Stimulated activated CD4-positive, alpha-beta T cell treated with anti-CD3 and anti-CD28 coated beads, Interleukin-2, amount 100 ng/mL, for 48 hours (primary cell): ENCODE measurements around the gene TSC22D2.
"Not testable (repeated sequence)": the region's sequence is repeated elsewhere in the genome, so short reads cannot be mapped to it uniquely, and the experiment has no call there.

Source experiments
- DNase-seq, 2 donors: peaks; one replicate each; pipeline ENCODE4 v3.0.0-alpha.2; 2020

TSC22D2 gene

DNA sequence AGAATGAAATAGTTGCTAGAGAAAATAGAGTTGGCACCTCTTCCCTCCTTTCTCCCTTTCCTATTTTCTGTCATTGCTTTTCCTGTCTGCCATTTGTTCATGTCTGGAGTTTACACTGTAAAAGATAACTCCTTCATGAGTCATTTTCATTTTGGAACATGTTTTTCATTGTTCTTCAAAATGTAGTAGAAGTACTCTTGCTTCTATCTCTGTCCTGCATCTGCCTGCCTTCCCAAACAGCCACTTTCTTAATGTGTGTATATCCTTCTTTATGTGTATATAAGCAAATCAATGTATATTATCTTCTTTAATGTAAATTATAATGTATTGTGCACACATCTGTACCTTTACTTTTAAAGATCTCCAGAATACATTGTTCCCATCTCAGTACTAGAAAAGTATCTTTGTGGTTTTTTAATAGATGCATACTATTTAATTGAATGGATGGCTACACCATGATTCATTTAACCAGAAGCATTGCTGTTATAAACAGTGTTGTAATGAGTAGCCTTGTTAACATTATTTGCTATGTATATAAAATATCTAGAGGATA is 41.1 kb downstream of the TSC22D2 start:
- no peak for DNase-seq

DNA sequence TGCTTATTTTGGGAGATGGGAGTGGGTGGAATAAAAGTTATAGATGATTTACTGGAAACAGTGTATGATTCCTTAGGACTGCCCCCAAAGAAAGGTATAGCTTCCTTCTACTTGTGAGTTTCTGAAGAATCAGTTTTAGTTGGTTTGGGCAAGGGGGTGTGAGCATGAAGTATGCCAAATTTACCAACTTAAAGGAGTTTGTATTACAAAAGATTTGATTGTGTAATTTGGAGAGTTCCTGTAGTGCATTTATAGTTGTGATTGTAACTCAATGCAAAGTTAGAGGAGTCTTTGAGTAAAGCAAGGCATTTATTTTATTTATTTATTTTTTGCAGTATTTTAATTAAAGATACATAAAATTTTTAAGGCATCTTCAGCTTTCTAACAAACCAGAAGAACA is 42.8 kb downstream of the TSC22D2 start:
- no peak for DNase-seq

DNA sequence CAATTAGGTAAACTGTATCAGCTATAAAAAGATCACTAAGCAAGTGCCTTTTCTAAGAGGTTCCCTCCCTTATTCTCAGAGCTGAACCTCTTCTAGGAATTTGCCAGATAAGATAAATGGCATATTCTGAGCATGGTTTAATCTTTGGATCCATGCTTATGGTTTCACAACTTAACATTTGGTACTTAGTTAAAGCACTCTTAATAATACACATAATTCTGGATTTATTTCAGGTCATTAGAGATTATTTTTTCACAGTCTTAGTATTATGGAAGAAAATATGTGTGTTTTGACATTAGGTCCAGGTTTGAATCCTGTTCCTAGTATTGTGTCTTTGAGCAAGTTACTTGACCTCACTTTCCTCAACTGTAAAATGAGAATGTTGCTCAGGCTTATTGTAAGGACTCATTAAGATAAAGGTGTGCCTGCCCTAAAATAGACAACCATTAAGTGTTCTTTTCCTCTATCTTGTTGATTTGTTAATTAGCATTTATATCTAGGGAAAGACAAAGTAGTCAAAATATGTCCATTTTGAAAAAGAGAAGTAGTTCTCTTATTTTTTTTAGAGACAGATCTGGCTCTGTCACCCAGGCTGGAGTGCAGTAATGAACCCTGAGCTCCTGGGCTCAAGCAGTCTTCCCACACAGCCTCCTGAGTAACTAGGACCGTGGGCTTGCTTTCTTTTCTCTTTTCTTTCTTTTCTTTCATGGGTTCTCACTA is 43.4 kb downstream of the TSC22D2 start:
- no peak for DNase-seq

DNA sequence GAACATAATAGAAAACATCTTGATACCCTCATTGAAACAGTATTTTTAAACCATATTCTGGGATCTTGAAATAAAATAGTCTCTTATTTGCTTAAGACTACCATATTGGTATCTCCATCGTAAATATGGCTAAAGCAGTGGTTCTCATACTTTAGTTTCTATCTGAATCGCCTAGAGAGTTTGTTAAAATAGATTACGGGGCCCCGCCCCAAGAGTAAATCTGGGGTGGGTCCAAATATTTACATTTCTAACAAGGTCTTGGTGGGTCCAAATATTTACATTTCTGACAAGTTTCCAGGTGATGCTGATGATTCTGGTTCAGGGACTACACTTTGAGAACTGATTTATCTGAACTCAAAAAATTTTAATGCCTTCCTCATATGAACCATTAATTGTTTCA is 45.3 kb downstream of the TSC22D2 start:
- DNase-seq = no peak

DNA sequence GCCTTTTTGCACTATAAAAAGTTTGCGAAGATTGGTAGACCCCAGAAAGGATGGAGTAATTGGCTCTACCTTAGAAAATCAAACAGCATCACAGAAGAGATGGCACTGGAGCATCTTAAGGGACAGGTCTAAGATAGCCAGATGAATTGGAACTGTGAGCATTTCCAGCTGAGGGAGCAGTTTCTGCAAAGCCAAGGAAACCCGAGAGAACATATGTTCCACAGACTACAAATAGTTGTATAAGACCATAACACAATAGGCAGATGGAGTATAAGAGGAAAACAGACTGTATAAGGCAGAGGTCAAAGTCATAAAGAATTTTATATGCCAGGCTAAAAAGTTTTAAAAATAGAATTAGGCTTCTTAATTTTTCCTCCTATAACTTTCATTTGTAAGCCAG is 46.0 kb downstream of the TSC22D2 start:
- DNase-seq = no peak

DNA sequence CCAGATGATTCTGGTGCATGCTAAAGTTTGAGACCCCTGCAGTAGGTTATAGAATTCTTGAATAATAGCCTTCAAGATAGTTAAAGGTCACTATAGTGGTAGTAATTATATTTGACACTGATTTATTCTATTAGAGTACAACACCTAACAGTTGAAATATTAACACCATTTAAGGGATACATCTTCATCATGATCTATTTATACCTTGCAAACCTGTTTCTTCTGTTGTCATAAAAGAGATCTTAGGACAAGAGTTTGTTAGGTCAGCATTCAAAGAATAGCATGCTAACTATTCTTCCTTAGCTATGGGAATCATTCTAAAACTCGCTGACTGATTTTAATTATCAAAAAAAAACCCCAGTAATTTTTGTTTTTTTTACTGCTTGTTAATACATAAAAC is 46.5 kb downstream of the TSC22D2 start:
- DNase-seq = no peak

DNA sequence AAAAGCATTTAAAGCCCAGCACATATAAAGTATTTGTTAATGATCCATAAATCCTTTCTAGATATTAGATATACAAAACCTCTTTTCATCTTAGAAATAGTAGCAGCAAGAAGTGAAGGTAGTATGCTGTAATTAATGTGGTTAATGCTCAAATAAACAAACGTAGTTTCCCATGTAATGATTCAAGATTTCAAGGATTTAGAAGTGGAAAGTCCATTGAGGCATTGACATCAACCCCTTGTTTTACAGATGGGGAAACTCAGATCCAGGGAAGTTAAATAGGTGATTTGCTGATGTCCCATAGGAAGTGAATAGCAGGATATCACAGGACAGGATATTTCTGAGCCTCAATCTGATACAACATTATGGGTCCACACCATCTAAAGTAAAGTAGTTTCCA is 47.2 kb downstream of the TSC22D2 start:
- DNase-seq = no peak

DNA sequence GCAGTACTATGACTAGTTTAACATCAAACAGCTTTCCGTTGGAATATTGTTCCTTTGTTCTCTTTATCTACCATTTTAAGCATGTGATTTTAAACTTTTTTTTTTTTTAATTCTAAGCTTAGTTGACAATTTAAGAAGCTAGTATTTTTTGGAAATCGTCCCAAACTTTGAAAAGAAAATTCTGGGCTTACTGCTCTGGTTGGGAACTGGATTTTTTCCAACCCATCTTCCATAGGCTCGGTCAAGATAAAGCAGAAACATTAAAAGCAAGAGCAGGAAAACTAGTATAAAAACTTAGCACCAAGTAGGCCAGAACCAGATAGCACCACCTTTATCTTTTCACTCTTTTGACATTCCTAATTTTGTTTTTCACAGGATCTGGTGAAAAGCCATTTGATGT is 49.9 kb downstream of the TSC22D2 start:
- DNase-seq = no peak

DNA sequence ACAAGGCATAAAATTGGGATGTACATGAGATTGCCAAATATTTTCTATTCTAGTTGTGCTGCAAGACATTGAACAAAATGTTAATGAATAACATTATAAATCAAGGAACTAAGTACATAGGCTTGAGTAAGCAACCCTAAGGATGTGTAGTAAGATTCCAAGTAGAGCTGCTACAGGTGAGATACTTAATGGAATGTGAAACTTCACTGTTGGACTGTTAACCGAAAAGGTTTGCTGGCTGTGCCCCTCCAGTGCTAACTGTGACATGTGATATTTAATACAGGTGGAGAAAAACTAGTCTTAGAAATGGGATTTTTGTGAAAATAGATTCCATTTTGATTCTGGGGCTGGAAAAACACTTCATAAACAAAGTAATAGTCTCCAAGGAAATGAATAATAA is 52.4 kb downstream of the TSC22D2 start:
- no peak for DNase-seq

DNA sequence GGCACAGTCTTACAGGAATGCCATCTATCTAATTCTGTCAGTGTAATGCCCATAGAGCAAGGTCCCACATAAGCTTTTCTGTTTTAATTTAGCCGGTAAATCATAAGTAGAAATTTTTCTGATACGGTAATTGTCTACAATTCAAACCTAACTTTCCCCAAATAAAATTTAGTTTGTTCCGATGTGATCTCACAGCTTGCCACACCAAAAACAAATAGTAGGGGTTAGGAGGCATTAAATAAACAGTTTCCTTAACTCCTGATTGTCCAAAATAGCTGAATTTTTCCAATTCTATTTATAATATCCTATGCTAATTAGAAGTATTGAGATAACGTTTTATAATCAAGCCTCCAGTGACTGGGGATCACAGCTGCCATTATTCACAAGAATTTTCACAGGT is 53.3 kb downstream of the TSC22D2 start:
- DNase-seq = no peak

DNA sequence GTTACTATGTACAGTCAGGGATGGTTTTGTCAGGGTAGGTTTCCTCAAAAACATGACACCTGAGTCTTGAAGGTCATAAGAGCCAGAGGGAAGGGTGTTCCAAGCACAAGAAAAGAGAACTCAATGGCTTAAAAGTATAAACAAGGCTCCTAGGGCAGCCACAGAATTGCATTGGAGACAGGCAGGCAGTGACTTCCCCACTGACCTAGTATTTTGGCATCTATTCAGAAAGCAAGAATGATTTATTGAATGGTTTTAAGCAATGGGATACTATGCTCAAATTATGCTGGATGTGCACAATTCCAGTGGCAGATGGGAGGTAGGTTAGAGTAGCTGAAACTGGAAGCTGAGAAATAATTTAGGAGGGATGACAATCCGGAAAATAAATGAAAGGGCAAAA is 54.0 kb downstream of the TSC22D2 start:
- DNase-seq = no peak

DNA sequence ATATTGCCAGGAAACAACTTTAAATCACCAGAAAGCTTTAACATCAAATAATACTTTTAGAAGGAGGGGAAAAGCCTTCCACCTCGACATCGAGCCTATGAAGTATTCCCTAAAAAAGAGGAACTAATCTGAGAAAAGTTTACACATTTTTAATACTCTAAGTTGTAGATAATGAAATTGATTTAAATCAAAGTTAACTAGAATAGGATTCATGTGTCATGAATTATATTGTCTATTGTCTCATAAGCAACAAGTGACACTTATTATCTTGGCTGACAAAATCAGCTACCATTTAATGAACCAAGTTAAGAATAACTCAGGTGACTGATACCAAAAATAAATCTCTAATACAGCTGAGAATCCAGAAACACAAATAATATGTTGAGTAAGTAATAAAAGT is 56.6 kb downstream of the TSC22D2 start:
- no peak for DNase-seq

DNA sequence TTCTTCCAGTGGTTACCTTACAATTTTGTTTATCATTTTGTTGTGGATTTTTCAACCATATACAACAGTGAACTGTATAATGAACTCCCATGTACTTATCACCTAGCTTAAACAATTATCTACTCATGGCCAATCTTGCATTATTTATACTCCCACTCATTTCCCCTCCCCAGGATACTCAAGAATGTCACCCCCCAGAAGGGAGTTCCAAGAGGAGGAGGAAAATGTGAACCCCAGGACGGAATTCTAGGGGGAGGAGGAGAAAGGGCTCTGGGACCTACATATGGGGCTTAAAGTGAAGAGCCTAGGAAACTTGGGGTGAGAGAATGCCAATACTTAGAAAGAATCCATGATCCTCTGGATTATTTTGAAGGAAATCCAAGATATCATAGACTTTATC is 59.3 kb downstream of the TSC22D2 start:
- no peak for DNase-seq

DNA sequence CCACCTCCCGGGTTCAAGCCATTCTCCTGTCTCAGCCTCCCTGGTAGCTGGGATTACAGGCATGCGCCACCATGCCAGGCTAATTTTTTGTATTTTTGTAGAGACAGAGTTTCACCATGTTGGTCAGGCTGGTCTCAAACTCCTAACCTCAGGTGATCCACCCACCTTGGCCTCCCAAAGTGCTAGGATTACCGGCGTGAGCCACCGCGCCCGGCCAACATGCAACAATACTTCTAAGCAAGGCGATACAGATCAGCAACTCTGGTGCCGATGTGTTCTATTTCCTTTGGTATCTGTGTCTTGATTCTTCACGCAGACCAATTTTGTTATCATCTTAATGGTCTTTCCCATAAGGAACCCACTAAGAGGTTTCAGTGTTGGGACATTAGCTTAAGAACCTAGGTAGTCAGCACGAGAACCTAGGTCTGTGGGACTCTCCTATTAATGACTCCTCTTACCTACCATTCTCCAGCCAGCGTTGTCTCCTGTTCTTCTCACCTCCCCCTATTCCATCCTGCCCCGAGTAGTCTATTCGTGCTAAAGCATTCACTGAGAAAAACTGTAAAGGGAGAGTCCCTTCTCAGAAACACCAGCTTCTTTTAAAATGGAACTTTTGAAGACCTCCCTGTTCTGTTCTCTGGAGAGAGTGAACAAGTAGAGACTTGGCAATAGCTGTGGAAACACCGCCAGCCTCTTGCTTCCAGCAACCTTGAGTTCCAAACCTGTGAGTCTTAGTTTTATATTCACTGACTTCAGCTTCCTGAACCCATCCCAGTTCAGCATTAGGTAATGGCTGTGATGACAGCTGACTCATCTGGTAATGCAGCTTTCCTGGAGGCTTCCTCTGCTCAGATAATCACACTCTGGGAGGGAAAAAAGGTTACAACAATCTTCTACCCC is 61.2 kb downstream of the TSC22D2 start:
- no peak for DNase-seq

DNA sequence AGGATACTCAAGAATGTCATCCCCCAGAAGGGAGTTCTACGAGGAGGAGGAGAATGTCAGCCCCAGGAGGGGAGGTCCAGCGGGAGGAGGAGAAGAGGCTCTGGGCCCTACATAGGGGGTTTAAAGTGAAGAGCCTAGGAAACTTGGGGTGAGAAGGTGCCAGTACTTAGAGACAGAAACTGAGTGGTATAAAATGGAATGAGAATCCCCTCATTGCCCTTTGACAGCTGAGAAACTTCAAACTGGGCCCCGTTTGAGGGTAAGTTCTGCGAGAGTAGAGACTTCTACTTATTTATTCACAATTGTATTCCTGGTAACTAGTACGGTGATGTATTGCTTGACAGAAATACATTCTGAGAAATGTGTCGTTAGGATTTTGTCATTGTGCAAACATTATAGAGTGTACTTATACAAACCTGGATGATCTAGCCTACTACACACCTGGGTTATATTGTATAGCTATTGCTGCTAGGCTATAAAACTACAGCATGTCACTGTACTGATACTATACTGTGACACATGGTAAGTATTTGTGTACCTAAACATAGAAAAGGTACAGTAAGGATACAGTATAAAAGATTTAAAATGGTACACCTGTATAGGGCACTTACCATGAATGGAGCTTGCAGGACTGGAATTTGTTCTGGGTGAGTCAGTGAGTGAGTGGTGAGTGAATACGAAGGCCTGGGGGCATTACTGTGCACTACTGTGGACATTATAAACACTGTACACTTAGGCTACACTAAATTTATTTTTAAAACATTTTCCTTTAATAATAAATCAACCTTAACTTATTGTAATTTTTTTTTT is 62.0 kb downstream of the TSC22D2 start:
- no peak for DNase-seq

DNA sequence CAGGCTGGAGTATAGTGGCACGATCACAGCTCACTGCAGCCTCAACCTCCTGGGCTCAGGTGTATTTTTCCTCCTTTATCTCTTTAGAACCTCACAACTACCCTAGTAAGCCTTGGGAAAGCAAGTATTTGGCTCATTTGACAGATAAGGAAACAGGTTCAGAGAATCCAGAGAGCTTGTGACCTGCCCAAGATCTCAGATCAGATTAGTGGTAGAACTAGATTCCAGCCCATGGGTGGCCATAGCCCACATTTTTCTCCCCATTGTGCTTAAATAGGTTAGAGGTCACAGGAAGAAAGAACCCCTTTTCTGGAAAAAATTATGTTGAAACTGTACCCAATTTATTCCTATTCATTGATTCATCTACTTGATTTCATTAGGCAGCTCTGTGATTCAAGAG is 64.3 kb downstream of the TSC22D2 start:
- DNase-seq = no peak

DNA sequence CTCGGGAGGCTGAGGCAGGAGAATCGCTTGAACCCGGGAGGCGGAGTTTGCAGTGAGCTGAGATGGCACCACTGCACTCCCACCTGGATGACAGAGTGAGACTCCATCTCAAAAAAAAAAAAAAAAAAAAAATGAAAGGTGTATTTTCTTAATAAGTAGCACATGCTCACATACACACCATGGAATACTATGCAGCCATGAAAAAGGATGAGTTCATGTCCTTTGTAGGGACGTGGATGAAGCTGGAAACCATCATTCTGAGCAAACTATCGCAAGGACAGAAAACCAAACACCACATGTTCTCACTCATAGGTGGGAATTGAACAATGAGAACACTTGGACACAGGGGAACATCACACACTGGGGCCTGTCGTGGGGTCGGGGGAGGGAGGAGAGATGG is 65.1 kb downstream of the TSC22D2 start:
- DNase-seq = not testable (repeated sequence)

DNA sequence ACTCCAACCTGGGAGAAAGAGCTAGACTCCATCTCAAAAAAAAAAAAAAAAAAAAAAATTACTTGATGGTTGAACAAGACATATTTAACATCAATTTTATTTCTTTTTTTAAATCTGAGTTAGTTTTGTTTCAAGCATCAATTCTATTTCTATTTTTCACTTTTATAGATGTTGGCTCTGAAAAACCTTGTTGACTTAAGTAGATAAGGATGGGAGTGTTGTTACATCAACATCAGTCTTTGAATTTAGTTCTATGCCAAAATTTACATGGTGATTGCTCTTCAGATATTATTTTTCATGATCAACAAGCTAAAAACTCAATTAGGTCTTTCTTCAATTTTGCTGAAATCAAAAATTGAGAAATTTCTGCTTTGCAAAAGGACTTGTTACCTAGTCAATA is 71.3 kb downstream of the TSC22D2 start:
- DNase-seq = no peak

DNA sequence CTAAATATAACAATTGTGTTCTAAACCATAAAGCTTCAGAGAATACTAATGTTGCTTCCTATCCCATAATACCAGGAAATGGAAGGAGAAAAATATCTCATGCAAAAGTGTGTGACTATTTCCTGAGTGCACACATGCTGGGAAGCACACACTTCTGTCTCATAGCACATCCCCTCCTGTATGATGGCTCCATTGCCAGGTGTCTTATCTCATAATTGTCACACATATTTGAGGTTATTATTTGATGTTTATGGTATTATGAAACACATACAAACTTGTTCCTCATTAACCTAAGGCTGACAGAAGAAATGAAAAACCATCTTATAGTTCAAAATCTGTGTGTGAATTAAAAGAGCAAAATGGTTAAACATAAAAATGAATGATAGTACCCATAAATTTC is 72.8 kb downstream of the TSC22D2 start:
- no peak for DNase-seq

DNA sequence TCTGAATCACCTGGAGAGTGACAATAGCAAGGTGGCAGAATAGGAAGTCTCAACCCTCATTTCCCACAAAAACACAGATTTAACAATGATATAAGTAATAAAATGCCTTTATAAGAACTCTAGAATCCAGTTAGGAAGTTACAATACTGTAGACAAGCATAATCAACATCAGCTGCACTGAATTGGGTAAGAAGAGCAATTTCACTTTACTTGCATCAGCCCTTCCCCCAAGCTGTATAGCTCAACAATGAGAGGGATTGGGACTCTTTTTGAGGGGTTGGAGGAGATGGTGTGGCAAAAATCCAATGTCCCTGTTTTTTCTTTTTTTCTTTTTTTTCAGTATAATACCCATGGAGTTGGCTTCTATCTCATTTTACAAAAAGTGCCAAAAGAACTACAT is 75.1 kb downstream of the TSC22D2 start:
- DNase-seq = no peak

DNA sequence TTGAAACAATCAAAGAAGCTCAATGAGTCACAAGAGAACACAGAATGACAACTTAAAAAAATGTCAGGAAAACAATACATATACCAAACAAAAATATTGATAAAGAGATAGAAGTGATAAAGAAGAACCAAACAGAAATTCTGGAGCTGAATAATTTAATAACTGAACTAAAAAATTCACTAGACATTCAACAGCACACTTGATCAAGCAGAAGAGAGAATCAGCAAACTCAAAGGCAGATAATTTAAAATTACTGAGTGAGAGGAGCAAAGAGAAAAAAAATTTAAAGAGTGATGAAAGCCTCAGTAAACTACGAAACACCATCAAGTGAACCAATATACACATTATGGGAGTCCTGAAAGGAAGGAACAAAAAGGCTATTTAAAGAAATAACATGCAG is 76.3 kb downstream of the TSC22D2 start:
- no peak for DNase-seq

DNA sequence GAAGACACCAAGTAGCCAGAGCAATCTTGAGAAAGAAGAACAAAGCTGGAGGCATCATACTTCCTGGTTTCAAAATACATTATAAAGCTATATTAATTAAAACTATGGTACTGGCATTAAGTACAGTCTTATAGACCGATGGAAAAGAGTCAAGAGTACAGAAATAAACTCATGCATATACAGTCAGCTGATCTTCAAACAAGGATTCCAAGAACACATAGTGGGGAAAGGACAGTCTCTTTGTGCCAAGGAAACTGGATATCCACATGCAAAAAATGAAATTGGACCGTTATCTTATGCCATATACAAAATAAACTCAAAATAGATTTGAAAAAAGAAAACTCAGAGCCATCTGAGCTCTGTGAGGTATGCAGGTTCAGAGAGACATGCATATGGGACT is 80.8 kb downstream of the TSC22D2 start:
- no peak for DNase-seq

DNA sequence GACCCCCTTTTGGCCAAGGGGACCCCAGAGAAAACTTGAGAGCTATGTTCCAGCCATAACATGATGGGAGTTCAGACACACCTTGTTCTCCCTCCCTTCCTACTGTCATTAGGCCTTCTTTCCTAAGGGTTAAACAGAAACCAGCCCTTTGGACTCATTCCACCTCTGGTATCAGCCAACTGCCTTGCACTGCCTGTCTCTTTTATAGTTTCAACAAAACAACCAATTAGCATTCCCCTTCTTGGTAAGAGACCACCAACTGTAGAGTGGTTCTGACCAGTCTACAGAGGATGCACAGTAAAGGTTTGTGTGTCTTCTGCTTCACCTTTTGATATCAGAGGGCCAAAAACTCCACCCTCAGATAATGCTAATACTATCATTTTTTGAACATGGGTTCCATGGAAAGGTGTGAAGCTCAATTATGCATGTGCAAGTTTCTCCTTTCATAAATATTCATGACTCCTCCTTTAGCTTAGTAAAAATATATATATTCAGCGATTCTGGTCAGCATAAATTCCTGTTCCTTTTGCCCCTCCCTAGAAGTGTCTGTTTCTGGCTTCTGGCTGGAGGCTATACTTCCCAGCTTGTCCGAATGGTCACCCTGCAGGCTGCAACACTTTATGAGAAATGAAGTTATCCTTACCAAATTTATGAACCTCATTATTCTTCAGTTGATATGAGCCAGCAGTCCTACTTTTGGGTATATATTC is 82.3 kb downstream of the TSC22D2 start:
- DNase-seq = no peak
